Fibroblast of mammary gland (primary cell): ENCODE measurements around the gene LIN37.
"Not testable (repeated sequence)": the region's sequence is repeated elsewhere in the genome, so short reads cannot be mapped to it uniquely, and the experiment has no call there.

ENCODE experiments used
- DNase-seq: peaks from one replicate; pipeline ENCODE4 v3.0.0-alpha.2; 2010; ENCODE audit warnings: low read depth
- H3K4me3 ChIP-seq: 2 replicates; pipeline ENCODE4 v1.5.1; 2011; ENCODE audit warnings: low read depth, mild to moderate bottlenecking, low read length, moderate library complexity; ENCODE audit not compliant: control insufficient read depth
- TF ChIP-seq, protein P1 (sequence below): conservative IDR thresholded peaks from 2 replicates; pipeline ENCODE4 v1.5.1; 2011; ENCODE audit warnings: low read depth, low read length, inconsistent platforms; ENCODE audit not compliant: control insufficient read depth, insufficient read depth

LIN37 gene

DNA sequence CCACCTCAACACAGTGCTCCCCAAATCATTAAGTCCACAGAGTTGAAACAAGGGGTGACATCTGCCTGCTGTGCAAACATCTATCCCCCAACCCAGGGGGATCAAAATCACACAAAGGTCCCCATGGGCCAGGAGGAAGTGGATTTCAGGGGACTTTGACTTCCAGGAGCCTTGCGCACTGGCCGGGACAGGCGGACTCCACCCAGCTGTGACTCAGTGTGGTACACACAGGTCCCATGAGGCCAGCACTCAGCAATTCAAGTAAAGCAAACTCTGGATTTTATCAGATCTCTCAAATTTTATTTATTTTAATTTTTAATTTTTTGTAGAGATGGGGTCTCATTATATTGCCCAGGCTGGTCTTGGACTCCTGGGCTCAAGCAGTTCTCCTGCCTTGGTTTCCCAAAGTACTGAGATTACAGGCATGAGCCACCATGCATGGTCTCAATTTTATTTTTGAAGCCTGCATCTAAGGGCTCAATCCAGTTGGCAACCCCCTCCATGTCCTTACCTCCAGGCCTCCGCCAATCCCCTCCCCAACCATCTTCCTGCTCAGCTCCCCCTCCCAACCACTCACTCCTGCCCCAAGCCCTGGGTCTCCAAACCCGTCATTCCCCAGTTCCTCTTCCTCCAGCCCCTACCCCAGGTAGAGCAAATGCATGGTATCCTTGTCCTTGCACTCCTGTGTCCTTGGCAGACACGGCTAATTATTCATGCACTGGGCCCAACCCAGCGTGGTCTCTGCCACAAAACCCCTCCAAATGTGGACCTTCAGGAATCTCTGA is 45.2 kb downstream of the LIN37 start:
- TF ChIP-seq, protein P1, sequence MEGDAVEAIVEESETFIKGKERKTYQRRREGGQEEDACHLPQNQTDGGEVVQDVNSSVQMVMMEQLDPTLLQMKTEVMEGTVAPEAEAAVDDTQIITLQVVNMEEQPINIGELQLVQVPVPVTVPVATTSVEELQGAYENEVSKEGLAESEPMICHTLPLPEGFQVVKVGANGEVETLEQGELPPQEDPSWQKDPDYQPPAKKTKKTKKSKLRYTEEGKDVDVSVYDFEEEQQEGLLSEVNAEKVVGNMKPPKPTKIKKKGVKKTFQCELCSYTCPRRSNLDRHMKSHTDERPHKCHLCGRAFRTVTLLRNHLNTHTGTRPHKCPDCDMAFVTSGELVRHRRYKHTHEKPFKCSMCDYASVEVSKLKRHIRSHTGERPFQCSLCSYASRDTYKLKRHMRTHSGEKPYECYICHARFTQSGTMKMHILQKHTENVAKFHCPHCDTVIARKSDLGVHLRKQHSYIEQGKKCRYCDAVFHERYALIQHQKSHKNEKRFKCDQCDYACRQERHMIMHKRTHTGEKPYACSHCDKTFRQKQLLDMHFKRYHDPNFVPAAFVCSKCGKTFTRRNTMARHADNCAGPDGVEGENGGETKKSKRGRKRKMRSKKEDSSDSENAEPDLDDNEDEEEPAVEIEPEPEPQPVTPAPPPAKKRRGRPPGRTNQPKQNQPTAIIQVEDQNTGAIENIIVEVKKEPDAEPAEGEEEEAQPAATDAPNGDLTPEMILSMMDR, result no peak
- no peak overlapping the region for H3K4me3 ChIP-seq
- DNase-seq, result peak; percentile 52

DNA sequence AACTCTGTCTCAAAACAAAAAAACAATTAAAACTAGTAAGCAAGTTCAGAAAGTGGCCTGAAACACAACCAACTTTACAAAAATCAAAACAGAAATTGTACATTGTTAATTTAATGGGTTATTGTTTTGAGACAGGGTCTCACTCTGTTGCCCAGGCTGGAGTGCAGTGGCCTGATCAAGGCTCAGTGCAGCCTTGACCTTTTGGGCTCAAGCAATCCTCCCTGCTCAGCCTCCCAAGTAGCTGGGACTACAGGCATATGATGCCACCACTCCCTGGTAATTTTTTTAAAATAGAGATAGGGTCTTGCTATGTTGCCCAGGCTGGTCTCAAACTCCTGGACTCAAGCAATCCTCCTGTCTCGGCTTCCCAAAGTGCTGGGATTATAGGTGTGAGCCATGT is 47.2 kb downstream of the LIN37 start:
- not testable (repeated sequence) for DNase-seq, H3K4me3 ChIP-seq

DNA sequence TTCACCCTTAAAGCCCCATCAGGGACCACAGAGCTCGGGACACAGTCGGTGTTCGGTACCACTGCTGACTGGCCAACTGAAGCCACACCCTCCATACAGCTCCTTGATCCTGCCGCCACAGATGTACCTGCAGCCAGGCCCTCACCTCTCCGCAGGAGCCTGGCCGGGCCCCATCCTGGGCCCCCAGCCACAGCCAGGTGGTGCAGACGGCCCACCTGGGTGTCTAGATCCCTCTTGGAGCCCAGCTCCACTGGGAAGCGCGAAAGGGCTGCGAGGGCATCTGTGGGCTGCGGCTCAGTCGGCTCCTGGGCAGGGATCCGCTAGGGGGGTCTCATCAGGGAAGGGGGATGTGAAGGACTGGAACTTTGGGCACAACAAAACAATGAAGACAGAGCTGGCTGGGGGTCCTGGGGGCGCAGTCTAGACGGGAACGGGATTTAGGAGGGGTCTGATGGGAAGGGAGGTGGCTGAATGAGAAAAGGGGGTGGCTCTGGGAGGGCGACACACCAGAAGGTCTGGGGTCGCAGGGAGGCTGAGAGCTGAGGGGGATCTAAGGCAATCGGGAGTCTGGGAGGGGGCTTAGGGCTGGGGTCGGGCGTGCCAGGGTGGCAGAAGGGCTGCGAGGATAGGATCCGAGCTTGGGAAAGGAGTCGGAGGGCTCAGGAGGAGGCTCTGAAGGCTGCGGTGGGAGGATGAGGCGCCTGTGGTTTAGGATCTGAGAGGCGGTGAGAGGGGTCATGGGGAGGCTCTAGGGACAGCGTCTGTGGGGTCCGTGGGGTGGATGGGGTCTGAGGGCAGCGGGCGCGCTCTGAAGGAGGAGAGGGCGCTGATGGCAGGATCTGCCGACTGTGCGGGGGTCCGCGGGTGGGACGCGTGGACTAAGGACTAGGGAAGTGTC is 48.5 kb downstream of the LIN37 start:
- H3K4me3 ChIP-seq, result no peak overlapping the region
- no peak for DNase-seq
- TF ChIP-seq, protein P1, result no peak

DNA sequence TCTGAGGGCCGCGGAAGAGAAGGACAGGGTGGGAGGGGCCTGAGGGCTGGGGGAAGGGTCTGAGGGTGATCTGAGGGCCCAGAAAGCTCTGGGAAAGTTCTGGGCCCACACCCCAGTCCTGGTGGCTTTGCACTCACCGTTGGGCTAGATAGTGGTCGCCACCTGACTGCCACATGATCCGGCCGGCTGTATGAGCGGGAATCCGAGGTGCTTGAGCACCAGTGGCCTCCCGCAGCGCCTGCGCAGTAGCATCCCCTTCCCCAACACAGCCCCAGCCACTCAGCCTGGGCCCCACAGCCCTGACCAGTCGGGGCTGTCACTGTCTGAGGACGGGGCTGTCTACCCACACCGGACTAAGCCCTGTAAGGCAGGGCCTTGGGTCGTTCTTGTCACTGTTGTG is 49.3 kb downstream of the LIN37 start:
- no peak overlapping the region for H3K4me3 ChIP-seq
- no peak for DNase-seq
- TF ChIP-seq, protein P1, result no peak

DNA sequence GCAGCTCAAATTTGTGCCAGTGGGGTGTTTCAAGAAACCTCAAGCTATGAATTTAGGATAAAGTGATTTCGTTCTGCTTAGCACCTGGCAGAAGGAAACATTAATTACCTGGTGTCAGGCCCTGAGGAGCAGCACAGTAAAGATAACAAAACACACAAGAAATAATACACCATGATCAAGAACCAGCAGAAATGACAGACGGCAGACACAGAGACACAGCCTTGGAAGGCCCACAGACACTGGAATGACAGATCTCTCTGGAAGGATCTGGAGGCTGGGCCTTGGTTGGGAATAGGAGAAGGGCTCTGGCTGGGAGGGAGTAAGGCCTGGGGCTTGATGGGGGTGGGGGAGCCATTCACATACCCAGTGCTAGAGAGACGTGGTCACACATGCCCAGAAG is 53.5 kb downstream of the LIN37 start:
- TF ChIP-seq, protein P1, result no peak
- DNase-seq, result no peak
- no peak overlapping the region for H3K4me3 ChIP-seq
